HUES48 (cell line): ENCODE measurements around the gene BGLAP.

Experiments used
- H3K27ac ChIP-seq: one replicate; pipeline ENCODE4 v1.7.0; 2013; ENCODE audit warnings: low read depth, low read length, inconsistent platforms
- H3K27me3 ChIP-seq: 2 replicates; pipeline ENCODE4 v1.6.1; 2013; ENCODE audit warnings: mild to moderate bottlenecking, low read length; ENCODE audit not compliant: control insufficient read depth, insufficient read depth
- H3K36me3 ChIP-seq: 2 replicates; pipeline ENCODE4 v1.6.1; 2013; ENCODE audit warnings: low read length; ENCODE audit not compliant: control insufficient read depth, insufficient read depth
- H3K4me1 ChIP-seq: 2 replicates; pipeline ENCODE4 v1.6.1; 2013; ENCODE audit warnings: mild to moderate bottlenecking, low read length; ENCODE audit not compliant: control insufficient read depth, insufficient read depth
- H3K4me3 ChIP-seq: 2 replicates; pipeline ENCODE4 v1.5.1; 2013; ENCODE audit warnings: mild to moderate bottlenecking, low read depth, low read length
- H3K9ac ChIP-seq: 2 replicates; pipeline ENCODE4 v1.6.1; 2013; ENCODE audit warnings: mild to moderate bottlenecking, low read depth, low read length, moderate library complexity
- H3K9me3 ChIP-seq: 2 replicates; pipeline ENCODE4 v1.6.1; 2013; ENCODE audit warnings: low read length; ENCODE audit not compliant: control insufficient read depth, insufficient read depth

BGLAP gene

GRCh38 chr1:156244712-156245111, 2.7 kb downstream of the BGLAP start:
- Histone ChIP-seq H3K9me3 (no peaks in the 10 kb centered on the region), H3K27me3 (peaks cover 8% of the 10 kb centered on the region), H3K27ac (no peak overlapping the region), H3K9ac (no peak overlapping the region), H3K4me1 (peaks cover 15% of the 10 kb centered on the region), H3K4me3 (no peak overlapping the region), H3K36me3 (peaks cover 12% of the 10 kb centered on the region)

- H3K36me3 ChIP-seq = peaks cover 18% of the 10 kb centered on the region
- H3K9me3 ChIP-seq = no peaks in the 10 kb centered on the region
- peaks cover 15% of the 10 kb centered on the region for H3K4me1 ChIP-seq
- H3K27ac ChIP-seq = no peak overlapping the region
- H3K9ac ChIP-seq = peak overlapping the region; percentile 43; the same call in 1 of the 2 replicates
- H3K27me3 ChIP-seq = peaks cover 8% of the 10 kb centered on the region
- H3K4me3 ChIP-seq = peak overlapping the region; percentile 48
These were observed 3.7 kb downstream of the BGLAP start for GRCh38 chr1:156245451-156246232.

- H3K9me3 ChIP-seq = no peaks in the 10 kb centered on the region
- H3K27me3 ChIP-seq = peaks cover 8% of the 10 kb centered on the region
- H3K9ac ChIP-seq = 0 out of 2 replicates have a peak overlapping the region, but pooled peaks have one; percentile 43
- H3K4me1 ChIP-seq = peaks cover 15% of the 10 kb centered on the region
- peak overlapping the region; percentile 48 for H3K4me3 ChIP-seq
- H3K36me3 ChIP-seq = peaks cover 25% of the 10 kb centered on the region
- H3K27ac ChIP-seq = no peak overlapping the region
These were observed 4.3 kb downstream of the BGLAP start for GRCh38 chr1:156246241-156246780.

DNA sequence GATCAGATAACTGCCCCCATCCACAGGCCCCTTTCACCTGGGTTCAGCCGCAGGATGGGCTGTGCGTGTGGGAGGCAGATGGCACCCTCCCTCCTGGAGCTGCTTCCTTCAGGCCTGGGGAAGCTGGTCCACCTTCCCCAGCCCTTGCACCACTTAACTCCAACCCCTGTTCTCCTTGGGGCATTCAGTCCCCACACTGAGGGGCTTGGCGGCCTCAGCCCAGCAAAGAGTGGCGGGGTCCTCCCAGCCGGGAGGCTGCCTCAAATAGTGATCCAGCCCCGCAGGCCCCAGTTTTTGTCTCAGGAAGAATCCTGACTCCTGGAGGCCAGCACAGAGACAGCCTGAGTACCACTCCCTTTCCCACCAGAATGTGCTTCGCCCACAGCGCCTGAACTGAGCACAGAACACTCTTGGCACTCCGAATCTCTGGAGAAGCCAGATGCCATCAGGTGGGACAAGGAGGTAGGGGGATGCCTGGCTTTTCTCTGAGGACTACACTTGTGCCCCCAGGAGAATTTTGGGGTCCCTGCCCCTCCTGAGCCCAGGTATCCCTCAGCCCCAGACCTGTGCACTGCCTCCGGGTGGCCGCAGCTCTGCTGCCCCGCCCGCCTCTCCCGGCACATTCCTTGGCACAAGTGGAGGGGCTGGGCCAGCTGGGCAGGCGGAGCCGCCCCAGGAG, 4.9 kb downstream of the BGLAP start:
- Histone ChIP-seq H3K4me3 (no peak overlapping the region), H3K9ac (no peak overlapping the region), H3K4me1 (peaks cover 15% of the 10 kb centered on the region), H3K9me3 (no peaks in the 10 kb centered on the region), H3K27ac (no peak overlapping the region), H3K27me3 (peaks cover 8% of the 10 kb centered on the region), H3K36me3 (peaks cover 31% of the 10 kb centered on the region)

DNA sequence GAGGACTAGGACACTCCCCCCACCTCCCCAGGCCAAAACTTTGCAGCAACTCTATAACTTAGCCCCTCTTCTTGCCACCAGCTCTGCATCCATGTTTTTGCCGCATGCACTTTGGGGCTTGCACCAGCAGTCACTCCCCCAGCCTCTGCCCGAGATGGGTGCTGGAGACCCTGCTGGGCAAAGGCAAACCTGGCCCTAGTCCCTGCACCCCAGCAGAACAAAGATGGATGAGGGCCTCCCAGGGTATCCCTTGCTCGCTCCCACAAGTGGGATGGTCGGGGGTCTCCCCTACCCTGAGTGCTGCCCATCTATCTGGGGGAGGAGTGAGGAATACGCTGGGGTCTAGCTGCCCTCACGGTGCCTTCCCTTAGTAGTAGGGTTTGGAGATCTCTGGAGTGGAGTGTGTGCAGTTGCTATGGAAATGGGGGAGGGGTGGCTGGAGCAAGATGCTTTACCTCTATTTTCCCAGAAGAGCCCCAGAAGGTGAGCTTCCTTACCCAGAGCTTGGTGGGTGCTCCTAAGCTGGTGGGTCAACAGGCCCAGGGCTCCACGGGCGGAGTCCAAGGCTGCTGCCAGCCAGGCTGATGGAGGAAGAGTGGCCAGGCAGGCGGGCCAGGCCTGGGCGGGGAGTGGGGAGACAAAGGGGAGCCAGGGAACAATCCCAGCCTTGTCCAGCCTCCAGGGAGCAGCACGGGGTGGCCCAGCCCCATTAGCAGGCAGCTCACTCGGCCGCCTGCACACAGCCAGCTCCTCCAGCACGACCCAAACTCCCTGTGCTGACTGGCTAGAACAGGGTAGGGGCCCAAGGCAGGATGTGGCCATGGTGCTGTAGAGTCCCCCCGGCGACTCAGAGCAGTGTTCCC, 5.7 kb downstream of the BGLAP start, which contains the start of gene PAQR6:
Gene PAQR6, minus strand, starts transcription at position 597 of the 863 bp plus-strand sequence. CDS start 1,325 bp downstream, outside the sequence.
- Histone ChIP-seq H3K4me1 (peaks cover 15% of the 10 kb centered on the region), H3K27ac (peak within 1 kb of the TSS; percentile 54), H3K9me3 (no peaks in the 10 kb centered on the region), H3K4me3 (no peak within 1 kb of the TSS), H3K27me3 (peaks cover 8% of the 10 kb centered on the region), H3K36me3 (peaks cover 38% of the 10 kb centered on the region), H3K9ac (no peak within 1 kb of the TSS)

GRCh38 chr1:156248323-156248683, 6.3 kb downstream of the BGLAP start:
- Histone ChIP-seq H3K4me3 (no peak overlapping the region), H3K9ac (no peak overlapping the region), H3K27ac (peak overlapping the region; percentile 54), H3K9me3 (no peaks in the 10 kb centered on the region), H3K36me3 (peaks cover 44% of the 10 kb centered on the region), H3K27me3 (peaks cover 8% of the 10 kb centered on the region), H3K4me1 (peaks cover 15% of the 10 kb centered on the region)

DNA sequence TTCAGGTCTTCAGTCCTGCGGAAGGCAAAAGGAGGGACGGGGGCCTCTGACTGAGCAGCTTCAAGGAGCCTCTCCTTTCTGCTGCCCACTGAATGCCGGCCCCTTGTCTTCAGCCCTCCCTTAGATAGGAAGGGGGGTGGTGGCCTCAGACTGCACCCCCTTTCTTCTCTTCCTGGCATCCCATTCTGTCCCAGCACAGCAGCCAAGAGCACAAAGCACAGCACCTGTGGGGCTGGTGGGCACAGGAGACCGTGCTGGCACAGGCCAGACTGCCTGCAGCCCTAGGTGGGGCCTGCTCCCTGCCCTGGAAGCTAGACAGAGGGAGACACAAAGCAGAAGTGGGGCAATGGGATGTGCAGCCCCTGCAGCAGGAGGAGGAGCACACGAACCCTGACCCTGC, 7.6 kb downstream of the BGLAP start:
- Histone ChIP-seq H3K9ac (no peak overlapping the region), H3K4me1 (peaks cover 15% of the 10 kb centered on the region), H3K27ac (no peak overlapping the region), H3K9me3 (no peaks in the 10 kb centered on the region), H3K36me3 (peaks cover 56% of the 10 kb centered on the region), H3K27me3 (peaks cover 8% of the 10 kb centered on the region), H3K4me3 (no peak overlapping the region)

- Histone ChIP-seq H3K36me3 (peaks cover 66% of the 10 kb centered on the region), H3K9me3 (no peaks in the 10 kb centered on the region), H3K27me3 (no peaks in the 10 kb centered on the region), H3K27ac (no peak overlapping the region), H3K9ac (no peak overlapping the region), H3K4me3 (no peak overlapping the region), H3K4me1 (0 out of 2 replicates have a peak, but pooled peaks cover 4% of the 10 kb centered on the region)
These were observed 9.5 kb downstream of the BGLAP start for GRCh38 chr1:156251527-156251926.

DNA sequence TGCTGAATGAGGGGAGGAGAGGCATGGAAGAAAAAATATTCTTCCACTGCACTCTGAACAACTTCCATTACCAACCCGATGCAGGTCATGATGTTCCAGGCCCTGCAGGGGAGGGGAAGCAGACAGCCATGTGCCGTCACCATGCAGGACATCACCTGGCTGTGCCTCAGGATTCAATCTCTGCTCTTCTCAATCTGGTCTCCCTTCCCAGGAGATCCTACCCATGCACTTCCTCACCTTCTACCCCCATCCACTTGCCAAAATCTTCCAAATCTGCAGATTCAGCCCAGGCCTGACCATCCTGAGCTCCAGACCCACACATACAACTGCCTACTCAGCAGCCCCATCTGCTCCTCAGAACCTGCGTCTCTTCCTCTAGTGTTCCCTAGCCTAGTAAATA, 11.7 kb downstream of the BGLAP start:
- no peaks in the 10 kb centered on the region for H3K4me1 ChIP-seq
- peaks cover 87% of the 10 kb centered on the region for H3K36me3 ChIP-seq
- no peak overlapping the region for H3K27ac ChIP-seq
- H3K9ac ChIP-seq = no peak overlapping the region
- H3K4me3 ChIP-seq = no peak overlapping the region
- H3K9me3 ChIP-seq = no peaks in the 10 kb centered on the region
- no peaks in the 10 kb centered on the region for H3K27me3 ChIP-seq

DNA sequence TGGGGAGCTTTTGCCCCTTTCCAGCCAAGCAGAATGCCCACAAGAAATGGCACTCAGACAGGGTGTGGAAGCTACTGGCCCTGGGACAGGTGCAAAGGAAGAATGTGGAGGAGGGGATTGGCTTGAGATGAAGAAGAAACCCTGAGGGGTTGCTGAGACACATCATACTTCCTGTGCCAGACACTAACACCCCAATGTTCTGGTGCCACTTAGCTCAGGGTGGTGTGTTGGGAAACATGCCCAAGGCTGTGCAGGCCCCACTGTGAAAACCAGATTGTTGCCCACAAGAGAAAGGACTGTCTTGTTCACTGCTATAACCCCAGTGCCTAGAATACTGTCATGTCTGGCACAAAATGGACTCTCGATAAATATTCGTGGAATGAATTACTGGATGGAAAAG, 15.7 kb downstream of the BGLAP start:
- Histone ChIP-seq H3K36me3 (peaks cover 87% of the 10 kb centered on the region), H3K9ac (no peak overlapping the region), H3K27ac (no peak overlapping the region)

More for the DNA sequence above, 15.7 kb downstream of the BGLAP start:
- H3K9me3 ChIP-seq = no peaks in the 10 kb centered on the region
- H3K27me3 ChIP-seq = no peaks in the 10 kb centered on the region
- no peaks in the 10 kb centered on the region for H3K4me1 ChIP-seq
- H3K4me3 ChIP-seq = no peak overlapping the region
